Uterus (tissue), 2 donors: Measurements from ENCODE around the gene C1QA.

Experiments used
- CTCF ChIP-seq, 4 experiments: fragments of 200-600 bp in 2 of 4; fragments of 450-650 bp in 2 of 4; sonication (generic) in 2 of 4; IDR thresholded peaks; one replicate each; pipeline ENCODE4 v1.5.1; 2016 to 2019; ENCODE audit warnings: antibody characterized with exemption in 4 of 4, mild to moderate bottlenecking in 2 of 4, moderate library complexity in 1 of 4
- POLR2A ChIP-seq, 2 donors: fragments of 450-650 bp; IDR thresholded peaks; one replicate each; pipeline ENCODE4 v1.6.1; 2016; ENCODE audit warnings: antibody characterized with exemption in 2 of 2, mild to moderate bottlenecking in 1 of 2, moderate library complexity in 1 of 2

GRCh38 chr1:22645931-22646330 is 9.5 kb downstream of the C1QA start:
- TF ChIP-seq CTCF (IDR thresholded peaks at IDR 0.05) (no peak), POLR2A (IDR thresholded peaks at IDR 0.05) (no peak)
